Midbrain (tissue), 1 donor: ENCODE measurements around the gene ZBTB20.

Experiments used
- DNase-seq: peaks from one replicate; lab custom pipeline; 2025; lab: John Stamatoyannopoulos, UW

ZBTB20 gene

DNA sequence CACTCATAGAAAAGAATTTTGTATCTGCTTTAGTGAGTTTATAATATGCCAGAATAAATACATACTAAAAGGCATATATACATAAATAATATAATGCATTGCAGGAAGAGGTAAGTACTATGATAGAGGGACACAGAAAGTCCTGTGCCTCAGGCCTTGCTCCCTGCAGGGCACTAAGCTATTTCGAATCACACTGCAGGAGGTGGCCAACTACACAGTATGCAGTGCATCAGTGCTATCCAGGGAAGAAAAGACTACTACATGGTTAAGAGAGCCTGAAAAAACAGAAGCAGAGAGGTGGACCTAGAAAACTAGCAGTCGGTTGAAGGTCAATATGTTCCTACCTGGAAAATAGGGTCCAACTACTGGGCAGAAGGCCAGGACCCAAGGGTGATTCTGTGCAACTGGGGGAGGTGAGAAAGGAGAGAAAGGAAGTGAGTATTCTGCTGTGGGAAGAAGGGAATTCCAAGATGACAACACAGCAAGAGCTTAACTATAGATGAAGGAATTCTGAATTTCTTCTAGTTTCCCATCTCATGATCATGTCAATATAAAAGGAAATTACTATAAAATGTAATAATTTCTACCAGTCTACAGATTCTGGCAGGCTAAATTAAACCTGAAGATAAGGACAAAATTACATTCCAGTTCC is 218.0 kb downstream of the ZBTB20 start:
- no peak for DNase-seq

DNA sequence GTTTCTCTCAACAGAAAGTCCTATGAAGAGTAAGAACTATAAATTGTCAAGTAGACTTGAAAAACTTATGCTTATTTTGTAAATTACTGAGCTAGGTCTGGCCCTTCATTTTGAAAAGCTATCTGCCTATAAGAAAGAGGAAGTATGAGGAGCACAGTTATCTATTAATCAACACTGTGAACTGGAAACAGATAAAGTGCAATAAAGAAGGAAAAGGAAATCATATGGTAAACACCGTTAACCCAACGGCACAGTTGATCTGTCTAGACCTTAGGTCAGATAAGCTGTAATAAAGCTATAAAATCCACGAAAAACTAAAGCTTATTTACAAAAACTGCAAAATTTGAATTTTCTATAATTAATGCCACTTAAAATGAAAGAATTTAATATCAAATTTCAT is 242.5 kb downstream of the ZBTB20 start:
- no peak for DNase-seq

DNA sequence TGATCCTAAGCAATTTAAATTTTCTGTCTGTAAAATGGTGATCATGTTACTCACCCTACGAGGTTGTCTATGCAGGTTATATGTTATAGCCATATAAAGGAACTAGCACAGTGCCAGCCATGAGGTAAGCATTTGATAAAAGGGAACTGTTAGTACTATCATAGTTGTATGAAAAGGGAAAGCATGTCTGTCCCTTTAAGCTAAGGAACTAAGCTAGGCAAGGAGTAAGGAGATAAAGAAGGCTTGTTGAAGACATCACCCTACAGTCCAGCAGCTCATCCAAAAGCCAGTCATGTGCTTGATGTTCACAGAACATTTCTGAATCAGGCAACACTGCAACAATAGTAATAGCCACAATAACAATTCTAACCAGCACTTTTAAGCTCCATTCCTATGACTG is 243.9 kb downstream of the ZBTB20 start:
- peak; percentile 32 for DNase-seq

DNA sequence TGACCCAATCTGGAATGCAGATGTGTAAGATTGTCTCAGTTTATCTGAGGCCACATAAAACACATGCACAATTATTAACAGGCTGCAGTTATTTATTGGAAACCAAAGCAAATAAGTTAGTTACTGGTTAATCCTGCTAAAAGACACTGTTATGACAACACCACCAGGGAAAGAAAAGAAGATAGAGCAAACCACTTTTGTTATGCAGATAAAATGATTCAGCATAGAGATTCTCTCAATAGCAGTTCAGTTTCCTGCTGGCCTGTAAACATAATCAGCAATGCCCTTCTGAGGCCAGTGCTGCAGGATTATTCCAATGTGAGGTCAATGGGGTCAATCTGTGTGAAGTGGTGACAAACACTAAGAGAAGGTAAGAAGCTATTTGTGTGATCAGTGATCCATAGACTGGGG is 244.4 kb downstream of the ZBTB20 start:
- DNase-seq: no peak

DNA sequence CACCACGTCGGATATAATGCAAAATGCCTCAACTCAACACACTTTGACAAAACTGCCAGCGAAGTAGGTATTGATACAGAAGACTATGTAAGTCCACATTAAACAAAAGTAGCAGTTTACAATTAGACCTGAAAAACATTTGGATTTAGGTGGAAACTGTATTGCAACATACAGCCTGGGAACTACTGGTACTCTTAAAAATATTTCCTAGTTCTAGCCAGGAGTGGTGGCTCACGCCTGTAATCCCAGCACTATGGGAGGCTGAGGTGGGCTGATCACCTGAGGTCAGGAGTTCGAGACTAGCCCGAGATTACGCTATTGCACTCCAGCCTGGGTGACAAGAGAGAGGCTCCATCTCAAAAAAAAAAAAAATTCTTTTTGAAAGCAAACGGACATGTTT is 246.2 kb downstream of the ZBTB20 start:
- DNase-seq: no peak

DNA sequence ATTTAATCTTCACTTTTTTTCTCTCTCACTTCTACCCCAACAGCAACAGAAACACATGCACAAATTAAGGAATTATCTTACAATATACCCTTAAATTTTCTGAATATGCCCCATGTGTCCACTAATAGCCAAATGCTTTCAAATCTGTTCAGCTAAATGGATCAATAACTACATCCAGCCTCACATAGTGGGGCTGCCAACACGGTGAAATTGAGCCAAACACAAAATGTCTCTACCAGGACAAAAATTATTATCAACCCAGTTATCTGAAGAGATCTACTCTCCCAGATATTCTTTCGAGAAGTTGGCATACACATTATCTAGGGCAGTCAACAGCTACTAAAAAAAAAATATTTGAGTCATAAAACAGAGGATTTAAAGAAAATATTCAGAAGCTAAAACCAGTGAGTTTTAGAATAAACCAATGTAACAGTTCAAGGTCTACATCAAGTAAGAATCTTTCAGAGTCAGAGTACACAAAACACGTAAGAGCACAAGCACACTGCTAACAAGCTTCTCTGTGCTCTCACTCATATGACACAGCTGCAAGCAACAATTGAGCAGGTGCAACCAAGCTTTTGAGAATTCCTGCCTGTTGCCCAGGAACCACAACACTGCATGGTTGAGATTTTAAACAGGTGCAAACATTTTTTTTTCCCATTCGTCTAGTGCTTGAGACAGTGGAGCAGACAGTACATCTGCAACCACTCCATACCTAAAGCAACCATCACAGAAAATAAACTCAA is 247.7 kb downstream of the ZBTB20 start:
- DNase-seq: peak; percentile 33

DNA sequence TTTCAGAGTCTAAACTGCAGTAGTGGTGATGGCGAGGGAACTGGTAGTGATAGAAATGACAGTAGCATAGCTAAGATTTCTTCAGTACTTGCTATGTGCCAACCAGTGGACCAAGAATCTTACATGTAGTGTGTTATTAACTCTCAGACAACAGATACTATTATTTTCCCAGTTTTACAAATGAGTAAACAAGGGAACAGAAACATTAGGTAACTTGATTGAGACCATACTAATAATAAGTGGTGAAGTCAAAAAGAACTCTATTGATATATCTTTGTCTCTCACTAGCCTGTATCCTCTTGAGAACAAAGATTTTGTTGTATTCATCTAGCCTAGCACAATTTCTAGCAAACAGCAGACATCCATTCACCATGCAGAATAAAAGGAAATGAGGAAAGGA is 250.1 kb downstream of the ZBTB20 start:
- peak; percentile 57 for DNase-seq

DNA sequence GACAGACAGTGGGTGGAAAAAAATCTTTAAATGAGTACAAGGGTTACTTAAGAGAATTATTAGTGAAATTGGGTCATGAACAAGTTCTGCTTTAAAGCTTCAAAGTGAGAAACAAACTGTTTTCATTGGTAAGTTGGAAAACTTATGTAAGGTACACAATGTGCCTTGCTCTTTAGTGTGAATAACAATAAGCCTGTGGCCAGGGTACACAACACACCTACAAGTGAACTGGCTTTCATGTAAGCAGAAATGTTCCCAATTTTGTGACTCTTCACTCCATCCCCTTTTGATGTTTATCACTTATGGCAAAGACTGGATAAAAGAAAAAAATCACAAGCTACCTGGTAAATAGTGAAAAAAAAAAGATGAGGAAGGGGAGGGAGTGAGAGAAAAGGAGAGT is 253.7 kb downstream of the ZBTB20 start:
- DNase-seq: no peak

DNA sequence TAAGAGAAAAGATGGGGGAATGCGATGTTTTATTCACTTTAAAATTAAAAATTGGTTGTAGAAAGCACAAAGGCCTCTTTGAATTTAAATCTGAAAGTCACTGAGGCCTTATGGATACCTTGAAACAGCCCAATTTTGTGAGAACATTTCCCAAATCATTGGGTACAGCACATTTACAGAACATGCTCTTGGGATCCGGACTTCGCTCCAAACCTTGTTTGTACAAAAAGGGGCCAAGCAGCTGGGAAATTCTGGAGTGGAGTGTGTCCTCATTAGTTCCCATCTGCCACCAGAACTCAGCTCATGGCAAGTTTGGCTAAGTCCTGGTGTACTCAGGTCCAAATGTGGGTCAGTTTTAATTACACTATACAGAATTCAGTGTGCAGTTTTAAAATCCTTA is 254.2 kb downstream of the ZBTB20 start:
- no peak for DNase-seq

DNA sequence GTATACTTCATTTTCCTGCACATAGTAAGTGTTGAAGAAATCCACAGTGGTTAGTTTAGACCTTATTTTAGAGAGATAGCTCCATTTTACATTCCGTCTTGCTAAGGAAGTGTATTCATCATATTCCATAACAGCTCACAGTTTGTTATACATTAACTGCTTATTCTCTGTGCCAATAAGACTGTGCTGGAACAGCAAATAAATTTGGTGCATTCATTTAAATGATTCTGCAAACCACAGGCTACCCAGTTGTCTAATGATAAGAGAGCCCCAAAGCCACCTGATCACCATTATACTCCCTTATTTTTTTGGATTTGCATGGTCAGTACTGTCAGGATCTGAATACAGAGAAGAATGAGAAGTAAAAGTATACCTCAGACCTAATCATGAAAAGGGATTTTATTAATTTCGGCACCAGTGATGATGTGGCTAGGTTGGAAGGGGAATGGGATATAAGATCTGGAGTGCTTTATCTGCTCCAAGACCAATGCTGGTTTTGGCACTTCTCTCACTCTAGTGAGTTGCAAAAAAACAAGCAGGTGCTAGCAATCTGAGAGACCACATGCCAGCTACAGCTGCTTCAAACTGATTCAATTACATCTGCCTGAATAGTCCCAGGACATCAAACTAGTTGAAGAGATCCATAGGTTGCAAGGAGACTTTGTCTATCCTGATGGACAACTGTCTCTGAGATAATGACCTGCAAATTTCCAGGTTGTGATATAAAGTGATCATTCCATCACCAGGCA is 254.8 kb downstream of the ZBTB20 start:
- DNase-seq: no peak

DNA sequence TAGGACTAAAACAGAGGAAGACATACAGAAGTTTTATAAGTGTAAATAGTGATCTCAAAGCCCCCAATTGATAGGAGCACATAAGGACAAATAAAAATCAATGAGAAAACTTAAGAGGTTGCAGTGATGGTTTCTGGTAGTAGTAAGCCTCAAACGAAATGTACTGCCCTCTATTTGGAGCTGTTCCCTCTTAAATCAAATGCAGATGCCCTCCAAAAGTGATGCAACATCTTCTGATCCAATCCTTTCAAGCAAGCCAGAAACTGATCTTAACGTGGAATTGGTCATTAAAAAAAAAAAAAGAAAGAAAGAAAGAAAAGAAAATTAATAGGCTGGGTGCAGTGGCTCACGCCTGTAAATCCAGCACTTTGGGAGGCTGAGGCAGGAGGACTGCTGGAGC is 259.3 kb downstream of the ZBTB20 start:
- DNase-seq: no peak

DNA sequence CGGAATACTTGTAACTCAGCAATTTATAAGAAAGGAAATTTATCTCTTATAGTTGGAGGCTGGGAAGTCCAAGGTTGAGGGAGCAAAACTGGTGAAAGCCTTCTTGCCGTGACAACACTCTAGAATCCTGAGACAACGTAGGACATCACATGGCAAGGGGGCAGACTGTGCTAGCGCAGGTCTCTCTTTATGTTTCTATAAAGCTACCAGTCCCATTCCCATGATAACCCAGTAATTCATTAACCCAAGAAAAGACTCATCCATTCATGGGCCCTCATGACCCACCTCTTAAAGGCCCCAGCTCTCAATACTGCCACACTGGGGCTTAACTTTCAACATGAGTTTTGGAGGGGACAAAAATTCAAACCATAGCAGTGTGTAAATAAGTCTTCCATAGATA is 260.2 kb downstream of the ZBTB20 start:
- DNase-seq: no peak

DNA sequence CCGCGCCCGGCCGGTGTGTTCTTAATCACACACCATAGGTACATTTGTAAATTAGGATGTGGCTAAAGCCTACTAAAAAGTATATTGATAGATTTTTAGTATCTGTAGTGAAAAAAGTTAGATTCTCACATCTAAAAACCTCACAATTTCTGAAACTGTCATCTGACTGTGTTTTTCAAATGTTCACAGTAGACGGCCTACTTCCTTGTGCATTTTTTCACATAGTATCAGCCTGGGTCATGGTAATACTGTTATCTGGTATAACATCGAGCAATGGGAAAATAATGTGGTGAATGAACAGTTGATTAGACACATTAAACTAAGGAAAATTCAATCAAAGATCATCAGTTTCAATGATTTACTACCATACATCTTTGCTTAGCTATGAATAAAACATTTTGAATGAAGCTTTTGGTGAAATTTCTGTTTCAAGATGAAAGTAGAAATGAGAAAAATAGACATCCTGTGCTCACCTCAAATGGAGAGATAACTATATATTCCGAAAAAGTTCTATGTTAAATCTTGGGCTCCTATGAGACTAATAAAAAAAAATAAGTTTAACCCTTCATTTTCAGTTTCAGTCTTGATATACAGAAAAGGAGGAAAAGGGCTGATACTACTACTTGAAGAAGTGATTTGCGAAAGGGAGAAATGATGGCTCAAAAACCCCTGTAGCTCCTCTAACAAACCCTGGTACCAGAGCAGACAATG is 262.7 kb downstream of the ZBTB20 start:
- no peak for DNase-seq

DNA sequence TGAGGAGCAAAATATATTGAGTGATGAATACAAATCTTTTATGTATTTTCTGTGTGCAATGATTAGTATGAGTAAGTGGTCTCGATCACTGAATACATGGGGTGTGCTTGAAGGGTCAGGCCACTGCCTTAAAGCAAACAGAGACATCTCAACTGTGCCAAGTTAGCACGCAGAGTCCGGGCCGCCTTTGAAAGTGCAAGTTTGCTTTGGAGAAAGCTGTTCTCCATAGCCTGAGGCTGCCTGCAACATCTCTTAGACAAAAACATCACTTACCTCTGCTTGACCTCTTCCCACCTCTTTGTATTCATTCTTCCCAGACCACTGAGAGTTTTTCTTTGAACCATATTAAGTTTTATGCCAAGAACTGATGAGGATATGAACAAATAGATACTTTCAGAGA is 267.0 kb downstream of the ZBTB20 start:
- DNase-seq: no peak

DNA sequence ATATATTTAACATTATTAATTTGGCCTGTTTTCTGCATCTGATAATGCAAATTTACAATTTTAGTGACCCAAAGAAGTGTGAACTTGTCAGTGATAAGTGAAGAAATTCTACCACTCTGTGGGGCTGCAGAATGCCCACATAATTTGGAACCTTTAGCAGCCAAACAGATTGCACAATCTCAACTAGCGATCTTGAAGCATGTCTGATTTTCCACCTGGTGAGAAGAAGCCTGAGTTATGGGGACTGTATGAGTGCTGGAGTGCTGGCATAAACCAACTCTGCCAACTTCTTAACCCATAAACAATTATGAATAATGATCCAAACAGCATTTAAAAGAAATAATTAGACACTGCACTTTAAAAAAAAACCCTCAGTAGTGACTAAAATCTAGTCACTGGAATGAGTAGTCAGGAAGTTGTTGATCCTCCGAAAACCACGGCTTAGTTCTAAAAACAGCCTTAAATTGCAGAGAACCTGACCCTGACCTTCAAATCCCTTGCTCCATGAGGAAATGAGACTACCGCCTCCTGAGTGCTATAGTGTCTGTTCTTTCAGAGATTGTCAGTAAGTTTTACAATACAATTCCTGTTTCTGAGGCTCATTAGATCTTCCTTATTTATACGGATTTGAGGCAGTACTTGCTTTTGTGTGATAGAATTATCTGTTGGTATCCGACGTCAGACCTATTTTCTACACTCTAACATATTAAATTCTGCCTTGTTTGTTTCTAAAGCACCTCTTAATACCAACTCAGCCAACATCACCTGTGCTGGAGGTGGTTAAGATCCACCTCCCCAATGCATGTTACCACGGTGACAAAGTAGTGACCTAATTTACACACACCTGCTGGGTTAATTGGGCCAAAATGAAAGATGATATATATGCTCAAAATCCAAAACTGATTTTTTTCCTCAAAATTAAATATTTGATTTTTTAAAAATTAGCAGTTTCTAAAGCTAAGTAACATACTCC is 267.7 kb downstream of the ZBTB20 start:
- no peak for DNase-seq

DNA sequence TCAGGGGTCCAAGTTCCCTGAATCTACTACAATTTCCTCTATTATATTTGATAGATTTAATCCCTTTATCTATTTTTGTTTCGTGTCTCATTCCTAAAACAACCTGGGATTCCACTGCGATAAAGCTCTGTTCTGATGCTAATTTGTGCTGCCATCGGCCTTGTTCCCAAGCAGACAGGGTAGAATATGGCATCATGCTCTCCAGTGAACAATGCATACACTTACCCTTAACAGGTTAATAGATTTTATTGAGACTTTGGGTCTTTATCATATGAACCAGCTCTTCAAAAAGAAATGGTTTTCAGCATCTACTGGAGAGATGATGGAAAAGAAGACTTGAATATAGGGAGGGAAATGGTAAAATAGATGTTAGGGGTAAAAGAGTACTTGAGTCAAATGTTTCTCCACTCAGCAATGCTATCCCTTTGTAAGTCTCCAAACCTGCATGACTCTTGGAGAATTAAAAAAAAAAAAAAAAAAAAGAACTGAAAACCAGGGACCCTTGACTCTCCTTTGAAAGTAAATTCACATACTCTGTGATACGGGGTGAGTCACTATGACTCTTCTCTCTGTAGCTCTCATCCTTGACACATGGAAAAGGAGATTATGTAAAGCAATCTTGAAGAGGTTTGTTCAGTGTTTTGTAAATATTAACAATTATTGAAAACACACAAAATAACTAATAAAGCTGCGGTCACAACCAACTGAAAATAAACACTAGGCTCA is 268.8 kb downstream of the ZBTB20 start:
- no peak for DNase-seq

DNA sequence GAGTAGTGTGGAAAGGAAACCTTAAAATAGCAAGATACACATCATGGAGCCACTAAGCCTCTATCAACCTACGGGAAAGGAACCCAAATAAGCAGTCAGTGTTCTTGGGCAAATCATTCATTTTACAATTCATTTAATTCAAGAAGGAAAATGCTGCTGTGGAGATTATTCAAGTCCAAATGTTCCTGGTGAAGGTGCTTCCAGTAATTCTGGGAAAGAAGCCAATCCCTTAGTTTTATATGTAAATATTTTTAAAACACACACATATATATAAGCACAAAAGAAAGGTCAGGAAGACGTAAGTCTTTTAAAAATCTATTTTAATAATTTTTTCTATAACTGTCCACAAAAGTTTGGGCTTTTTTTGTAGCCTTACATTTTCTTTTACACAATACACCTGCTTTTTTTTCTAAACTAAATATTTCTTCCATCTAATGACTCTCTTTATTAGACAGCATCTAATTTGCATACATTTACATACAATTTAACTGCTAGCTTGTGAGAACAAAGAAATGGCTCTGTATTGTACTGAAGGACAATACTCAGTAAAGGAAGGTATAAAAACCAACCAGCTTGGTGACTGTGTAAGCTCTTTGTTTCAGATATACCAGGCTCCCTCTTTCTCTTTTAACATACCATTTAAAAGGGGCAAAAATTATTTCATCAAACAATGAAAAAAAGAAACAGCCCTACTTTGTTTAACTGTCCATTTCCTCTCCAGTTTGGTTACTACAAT is 269.5 kb downstream of the ZBTB20 start:
- DNase-seq: peak; percentile 59

DNA sequence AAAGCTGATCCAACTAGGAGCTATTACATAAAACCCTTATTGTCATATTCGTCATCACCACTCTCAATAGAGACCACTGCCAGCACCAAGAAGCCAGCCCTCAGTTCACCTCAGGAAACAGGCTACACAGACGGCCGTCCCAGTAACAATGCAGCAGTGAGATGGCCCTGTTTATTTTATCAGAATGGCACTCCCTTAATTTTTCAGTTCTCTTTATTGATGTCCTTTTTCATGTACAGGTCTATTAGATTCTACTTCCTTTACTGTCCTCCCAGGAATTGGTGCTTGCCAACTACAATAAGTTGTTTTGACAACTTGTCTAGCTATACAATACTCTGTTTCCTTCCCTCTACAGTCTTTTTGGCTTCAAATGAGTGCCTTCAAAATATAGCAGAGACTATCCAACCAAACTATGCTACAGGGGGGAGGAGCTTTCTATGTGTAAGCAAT is 272.5 kb downstream of the ZBTB20 start:
- DNase-seq: peak; percentile 37

DNA sequence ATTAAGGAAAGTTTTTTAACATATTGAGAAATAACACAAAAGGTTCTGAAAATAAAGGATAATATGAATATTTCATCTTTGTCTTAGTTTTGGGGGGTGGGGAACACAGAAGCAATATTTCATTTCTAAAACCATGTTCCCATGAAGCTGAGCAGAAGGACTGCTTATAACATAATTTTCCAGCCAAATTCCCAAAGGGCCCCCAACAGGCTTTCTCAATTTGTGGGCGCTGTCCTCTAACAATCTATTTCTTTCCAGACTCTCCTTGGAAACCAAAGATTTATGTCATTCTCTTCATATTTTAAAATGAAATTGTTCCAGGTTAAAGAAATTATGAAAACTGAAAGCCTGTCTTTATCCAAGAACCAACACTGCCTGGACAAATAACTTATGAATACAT is 273.5 kb downstream of the ZBTB20 start:
- DNase-seq: no peak

DNA sequence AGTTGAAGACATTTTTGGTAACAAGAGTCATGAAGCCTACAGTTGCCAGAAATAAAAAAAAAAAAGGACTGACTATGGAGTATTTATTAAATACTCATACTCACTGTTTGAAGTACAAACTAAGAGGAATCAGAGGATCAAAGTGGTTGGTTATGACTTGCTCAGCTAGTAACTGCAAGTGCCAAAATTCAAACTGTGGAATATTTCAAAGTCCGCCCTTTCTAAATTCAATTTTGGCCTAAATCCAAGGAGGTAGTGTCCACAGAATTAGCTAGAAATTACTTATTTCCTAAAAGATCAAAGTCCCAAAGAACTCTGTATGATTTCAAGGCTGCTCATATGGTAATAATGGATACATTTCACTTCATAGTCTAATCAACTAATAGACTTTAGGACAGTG is 274.5 kb downstream of the ZBTB20 start:
- no peak for DNase-seq
